GM21723 (cell line): Measurements from ENCODE around the gene MYH16.
"Not testable (repeated sequence)": the region's sequence is repeated elsewhere in the genome, so short reads cannot be mapped to it uniquely, and the experiment has no call there.

ENCODE experiments used
- ATAC-seq: cut with Tn5 transposase; IDR thresholded peaks from one replicate; pipeline ENCODE4 v1.9.1; 2021; ENCODE audit warnings: mild to moderate bottlenecking, moderate library complexity; ENCODE audit not compliant: unreplicated experiment

The MYH16 gene

DNA sequence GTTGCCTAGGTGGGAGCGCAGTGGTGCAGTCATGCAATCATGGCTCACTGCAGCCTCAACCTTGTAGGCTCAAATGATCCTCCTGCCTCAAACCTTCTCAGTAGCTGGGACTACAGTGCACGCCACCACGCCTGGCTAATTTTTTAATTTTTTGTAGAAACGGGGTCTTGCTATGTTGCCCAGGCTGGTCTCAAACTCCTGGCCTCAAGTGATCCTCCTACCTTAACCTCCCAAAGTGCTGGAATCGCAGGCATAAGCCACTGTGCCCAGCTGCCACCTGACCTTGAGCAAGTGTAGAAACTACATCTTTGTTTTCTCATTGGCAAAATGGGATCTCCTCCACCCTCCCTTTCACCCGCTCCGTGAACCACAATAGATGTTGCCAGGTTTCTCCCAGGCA lies 15.0 kb upstream of the MYH16 start:
- no peak for ATAC-seq

DNA sequence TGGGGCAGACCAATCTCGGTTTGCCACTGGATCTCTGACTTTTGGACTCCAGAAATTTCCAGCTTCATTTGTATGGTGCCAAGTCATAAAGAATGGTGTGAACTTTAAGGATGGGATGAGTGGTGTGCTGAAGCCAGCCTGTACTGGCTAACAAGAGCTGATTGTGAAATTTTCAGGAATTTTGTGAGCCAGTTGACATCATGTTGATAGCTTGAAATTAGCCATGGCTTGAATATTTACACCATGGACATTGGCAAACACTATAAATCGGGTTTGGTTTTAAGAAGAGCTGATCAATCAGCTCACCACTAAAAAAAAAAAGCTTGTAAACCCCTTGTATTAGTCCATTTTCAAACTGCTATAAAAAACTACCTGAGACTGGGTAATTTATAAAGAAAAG lies 14.1 kb upstream of the MYH16 start:
- no peak for ATAC-seq

DNA sequence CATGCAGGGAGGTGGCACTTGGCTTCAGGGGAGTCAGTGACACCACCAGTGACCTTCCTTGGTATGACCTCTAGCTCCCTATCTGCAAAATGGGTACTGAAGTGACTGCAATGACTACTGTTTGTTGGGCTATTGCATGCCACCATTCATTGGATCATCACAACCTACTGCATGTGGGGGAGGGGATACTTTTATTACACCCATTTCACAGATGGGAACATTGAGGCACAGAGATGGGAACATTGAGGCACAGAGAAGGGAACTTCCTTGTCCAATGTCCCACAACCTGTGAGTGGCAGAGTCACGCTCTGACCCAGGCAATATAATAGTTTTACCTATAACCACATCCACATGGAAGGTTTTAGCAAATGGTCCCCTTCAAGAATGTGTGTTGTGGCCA lies 12.2 kb upstream of the MYH16 start:
- no peak for ATAC-seq

DNA sequence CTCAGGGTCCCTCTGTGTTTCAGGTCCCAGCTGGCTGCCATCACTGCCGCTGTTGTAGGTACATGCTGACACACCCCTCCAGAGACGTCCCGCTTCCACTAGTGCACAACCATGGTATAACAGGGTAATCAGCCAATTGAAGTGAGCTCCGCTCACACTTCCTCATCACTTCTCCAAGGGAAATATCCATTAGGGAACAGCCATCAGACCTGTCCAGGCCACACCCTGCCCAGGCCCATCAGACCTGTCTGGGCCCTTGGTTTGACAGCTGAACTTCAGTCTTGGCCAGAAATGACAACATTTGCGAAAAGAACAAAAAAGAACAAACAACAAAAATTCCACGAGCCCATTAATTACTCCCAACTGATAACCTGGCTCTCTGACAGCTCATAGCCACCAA lies 11.0 kb upstream of the MYH16 start:
- no peak for ATAC-seq

DNA sequence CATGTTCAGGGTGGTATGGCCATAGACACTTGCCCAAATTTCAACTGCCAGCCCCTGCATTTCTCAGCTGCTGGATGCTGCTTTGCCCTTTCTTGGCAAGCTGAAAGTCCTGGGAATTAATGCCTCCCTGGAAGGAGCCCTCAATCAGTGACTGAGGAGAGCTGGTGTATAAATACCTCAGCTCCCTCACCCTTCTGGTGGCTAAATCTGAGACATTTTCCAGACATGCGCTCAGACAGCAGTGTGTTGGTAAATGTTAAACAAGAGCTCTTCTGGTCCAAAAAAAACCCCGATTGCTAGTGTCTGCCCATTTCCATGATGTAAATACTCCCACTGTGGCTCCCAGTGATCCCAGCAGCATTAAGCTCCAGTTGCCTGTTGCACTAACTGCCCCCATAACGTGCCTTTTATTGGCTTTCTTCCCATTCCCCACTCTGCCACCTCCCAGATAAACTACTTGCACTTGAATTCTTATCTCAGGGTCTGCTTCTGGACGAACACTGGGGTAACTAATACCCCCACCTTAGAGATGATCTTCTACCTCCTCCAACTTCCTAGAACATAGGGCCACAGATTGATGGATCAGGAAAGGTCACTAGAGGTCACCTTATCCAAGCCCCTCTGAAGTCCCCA lies 6.7 kb upstream of the MYH16 start:
- no peak for ATAC-seq

DNA sequence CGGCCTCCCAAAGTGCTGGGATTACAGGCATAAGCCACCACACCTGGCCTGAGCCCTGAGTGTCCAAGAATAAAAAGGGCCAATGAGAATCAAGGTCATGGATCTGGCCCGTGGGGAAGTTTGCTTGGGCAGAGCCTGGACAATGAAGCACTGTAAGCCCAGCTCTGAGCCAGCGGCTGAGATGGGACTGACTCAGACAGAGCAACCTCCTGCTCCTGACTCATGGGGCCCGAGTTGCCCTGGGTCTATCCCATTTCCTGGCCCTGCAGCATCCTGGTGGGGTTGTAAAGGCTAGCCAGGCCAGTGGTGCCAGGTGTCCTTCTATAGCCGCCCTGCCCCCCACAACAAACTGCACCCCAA lies 5.2 kb upstream of the MYH16 start:
- no peak for ATAC-seq

DNA sequence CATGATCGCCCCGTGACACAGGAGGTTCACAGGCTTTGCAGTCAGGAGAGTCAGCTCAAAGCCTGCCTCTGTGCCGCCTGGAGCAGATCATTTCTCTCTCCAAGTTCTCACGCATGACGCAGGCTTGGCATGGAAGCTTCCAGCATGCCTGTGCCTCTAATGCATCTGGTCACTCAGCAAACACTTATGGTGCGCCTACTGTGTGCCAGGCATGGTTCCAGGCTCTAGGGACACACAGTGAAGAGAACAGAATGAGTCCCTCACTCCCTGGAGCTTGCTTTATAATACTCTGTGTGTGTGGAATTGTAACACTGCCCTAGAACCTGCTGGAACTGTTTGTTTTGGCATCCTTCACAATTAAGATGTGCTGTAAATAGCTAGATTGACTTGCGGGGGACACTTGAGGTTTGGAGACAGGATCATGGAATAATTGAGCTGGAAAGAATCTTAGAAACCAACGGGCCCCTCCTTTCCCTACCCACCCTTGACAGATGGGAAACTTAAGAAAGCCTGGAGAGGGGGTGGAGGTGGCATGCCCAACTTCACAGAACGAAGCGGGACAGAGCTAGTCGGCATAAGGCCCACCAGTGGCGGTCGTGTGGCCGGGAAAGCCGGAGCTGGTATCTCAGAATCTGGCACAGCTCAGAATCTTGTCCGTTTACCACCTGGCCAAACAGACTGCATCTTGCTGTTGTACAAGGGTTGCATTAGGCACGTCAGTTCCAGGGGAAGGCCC lies 4.6 kb upstream of the MYH16 start:
- ATAC-seq: no peak

DNA sequence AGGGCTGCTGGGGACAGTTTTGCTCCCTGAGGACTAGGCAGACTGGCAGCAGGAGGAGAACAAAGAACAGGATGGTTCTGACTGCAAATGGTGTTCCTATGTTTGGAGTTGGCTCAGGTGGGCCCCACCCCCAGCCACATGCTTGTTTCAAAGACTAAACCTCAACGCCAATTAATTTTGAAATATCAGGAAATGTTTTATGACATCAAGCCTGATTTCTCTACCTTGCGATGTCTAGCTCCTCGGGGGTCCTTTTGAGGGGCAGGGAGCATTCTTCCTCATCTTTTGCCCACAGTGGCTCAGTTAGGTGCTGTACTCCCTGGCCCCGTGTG lies 4.1 kb upstream of the MYH16 start:
- ATAC-seq: no peak

DNA sequence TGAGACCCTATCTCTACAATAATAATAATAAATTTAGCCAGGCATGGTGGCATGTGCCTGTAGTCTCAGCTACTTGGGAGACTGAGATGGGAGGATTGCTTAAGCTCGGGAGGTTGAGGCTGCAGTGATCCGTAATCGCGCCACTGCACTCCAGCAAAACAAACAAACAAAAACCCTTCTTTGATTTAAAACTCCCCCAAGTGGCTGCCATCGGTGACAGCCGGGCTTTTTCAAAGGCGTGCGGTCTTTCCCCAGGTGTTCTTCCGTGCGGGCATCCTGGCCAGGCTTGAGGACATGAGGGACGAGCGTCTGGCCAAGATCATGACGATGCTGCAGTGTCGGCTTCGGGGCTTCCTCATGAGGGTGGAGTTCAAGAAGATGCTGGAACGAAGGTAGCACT lies 1.9 kb upstream of the MYH16 start:
- no peak for ATAC-seq

DNA sequence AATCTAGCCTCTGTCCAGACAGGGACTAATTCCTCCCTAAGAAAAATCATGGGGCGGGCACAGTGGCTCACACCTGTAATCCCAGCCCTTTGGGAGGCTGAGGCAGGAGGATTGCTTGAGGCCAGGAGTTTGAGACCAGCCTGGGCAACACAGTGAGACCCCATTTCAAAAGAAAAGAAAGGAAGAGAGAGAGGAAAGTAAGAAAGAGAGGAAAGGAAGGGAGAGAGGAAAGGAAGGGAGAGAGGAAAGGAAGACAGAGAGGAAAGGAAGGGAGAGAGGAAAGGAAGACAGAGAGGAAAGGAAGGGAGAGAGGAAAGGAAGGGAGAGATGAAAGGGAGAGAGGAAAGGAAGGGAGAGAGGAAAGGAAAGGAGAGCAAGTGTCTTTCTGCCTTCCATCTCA lies 922 bp downstream of the MYH16 start:
- ATAC-seq: not testable (repeated sequence)

DNA sequence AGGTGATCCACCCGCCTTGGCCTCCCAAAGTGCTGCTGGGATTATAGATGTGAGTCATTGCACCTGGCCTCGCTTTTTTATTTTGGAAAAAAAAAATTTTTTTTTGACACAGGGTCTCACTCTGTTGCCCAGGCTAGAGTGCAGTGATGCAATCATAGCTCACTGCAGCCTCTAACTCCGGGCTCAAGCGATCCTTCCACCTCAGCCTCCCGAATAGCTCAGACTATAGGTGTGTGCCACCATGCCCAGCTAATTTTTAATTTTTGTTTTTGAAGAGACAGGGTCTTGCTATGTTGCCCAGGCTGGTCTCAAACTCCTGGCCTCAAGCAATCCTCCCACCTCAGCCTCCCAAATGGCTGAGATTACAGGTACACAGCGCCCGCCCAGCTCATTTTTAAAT lies 2.3 kb downstream of the MYH16 start:
- not testable (repeated sequence) for ATAC-seq

DNA sequence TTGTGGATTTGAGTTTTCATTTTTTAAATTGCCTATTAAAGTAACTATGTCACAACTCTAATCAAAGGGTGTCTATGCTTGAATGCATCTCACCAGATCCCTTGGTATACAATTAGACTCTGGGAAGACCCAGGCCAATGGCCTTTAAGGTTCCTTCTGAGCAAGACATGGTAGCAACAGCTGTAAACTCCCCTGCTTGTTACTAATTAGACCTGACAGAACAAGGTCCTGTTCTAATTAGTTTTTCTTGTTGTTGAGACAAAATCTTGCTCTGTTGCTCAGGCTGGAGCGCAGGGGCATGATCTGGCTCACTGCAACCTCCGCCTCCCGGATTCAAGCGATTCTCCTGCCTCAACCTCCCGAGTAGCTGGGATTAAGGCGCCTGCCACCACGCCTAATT lies 2.9 kb downstream of the MYH16 start:
- no peak for ATAC-seq

DNA sequence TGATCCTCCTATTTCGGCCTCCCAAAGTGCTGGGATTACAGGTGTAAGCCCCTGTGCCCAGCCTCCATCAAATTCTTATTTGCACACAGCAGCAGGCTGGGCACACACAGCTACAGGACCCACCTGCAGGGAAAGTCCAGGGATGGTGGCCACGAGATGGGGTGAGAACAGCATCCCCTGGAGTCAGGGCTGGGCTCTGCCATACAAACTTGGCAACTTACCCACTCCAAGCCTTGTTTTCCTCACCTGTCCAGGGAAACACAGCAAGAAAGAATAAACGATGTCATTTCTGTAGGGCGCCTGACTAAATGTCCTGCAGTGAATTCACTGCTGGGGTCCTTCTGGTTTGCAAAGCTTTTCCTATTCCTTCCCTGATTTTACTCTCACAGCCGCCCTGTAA lies 5.5 kb downstream of the MYH16 start:
- no peak for ATAC-seq

DNA sequence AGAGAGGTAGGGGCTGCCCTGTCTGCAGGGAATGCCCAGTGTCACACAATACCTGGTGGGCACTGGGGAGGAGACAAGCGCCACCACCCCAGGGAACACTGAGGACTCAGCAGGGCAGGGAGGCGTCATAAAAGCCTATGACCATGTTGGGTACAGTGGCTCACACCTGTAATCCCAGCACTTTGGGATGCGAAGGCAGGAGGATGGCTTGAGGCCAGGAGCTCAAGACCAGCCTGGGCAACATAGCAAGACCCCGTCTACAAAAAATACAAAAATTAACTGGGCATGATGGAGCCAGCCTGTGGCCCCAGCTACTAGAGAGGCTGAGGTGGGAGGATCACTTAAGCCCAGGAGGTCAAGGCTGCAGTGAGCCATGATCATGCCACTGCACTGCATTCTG lies 11.5 kb downstream of the MYH16 start:
- ATAC-seq: not testable (repeated sequence)

DNA sequence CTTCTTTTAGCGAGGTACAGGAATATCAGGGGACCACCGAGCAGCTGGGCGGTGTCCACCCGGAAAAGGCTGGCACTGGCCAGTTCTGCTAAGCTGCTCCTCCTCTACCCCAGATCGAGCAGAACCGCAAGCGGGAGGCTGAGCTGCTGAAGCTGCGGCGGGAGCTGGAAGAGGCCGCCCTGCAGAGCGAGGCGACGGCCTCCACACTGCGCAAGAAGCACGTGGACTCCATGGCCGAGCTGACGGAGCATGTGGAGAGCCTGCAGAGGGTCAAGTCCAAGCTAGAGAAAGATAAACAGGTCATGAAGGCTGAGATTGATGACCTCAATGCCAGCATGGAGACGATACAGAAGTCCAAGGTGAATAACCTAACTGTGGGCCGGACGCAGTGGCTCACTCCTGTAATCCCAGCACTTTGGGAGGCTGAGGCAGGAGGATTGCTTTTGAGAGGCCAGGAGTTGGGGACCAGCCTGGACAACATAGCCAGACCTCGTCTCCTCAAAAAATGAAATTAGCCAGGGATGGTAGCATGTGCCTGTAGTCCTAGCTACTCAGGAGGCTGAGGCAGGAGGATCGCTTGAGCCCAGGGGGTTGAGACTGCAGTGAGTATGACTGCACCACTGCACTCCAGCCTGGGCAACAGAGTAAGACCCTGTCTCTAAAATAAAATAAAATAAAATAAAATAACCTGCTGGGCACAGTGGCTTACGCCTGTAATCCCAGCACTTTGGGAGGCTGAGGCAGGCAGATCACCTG lies 15.3 kb downstream of the MYH16 start:
- no peak for ATAC-seq

DNA sequence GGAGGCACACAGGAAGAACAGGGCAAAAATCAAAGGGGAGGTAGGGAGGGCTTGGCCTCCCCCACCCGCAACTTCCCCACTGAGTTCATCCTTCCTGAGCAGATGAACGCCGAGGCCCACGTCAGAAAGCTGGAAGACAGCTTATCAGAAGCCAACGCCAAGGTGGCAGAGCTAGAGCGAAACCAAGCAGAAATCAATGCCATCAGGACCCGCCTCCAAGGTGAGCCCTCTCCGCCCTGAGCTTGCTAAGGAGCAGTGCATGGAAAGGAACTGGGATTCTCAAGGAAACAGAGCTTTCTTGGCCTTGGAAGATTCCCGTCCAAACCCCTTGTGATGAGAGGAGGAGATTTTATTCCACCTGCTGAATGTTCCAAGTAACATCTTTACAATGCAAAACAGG lies 16.5 kb downstream of the MYH16 start:
- ATAC-seq: no peak

DNA sequence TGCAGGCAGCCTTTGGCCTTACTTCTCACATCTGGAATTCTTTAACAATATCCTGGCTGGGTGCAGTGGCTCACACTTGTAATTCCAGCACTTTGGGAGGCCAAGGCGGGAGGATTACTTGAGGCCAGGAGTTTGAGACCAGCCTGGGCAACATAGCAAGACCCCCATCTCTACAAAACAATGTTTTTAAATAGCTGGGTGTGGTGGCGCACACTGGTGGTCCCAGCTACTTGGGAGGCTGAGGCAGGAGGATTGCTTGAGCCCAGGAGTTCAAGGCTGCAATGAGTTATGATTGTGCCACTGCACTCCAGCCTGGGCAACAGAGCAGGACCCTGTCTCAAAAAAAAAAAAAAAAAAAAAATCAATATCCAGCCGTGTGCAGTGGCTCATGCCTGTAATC lies 17.5 kb downstream of the MYH16 start:
- not testable (repeated sequence) for ATAC-seq

DNA sequence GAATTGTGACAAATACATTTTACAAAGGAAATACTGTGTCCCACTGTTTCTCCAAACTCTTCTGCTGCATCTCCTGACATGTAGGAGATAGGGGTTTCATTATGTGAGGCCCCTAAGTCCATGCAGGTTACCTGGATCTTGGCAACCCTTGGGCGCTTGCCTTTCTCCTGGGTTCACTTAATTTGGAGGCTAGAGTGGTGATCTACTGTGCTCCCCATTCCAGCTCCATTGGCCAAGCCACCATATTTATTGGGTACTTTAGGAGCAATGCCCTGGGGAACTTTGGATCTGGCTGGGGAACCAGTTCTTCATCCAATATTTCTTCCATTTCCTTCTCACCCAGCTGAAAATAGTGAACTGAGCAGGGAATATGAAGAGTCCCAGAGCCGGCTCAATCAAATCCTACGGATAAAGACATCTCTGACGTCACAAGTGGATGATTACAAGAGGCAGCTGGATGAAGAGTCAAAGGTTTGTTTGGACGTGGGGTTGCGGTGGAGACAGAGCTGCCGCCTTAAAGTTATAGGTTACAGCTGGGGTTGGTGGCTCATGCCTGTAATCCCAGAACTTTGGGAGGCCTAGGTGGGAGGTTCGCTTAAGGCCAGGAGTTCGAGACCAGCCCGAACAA lies 18.5 kb downstream of the MYH16 start:
- ATAC-seq: no peak

DNA sequence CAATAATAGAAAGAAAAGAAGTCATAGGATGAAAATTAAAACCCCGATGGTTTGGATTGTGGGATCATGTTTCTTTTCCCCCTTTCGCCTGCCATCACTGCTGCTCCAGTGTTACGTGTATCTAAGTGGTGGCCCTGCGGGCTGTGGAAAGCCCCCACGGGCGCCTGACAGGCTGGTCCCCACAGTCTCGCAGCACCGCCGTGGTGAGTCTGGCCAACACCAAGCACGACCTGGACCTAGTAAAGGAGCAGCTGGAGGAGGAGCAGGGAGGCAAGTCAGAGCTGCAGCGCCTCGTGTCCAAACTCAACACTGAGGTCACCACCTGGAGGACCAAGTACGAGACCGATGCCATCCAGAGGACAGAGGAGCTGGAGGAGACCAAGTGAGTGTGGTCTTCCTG lies 19.5 kb downstream of the MYH16 start:
- no peak for ATAC-seq

DNA sequence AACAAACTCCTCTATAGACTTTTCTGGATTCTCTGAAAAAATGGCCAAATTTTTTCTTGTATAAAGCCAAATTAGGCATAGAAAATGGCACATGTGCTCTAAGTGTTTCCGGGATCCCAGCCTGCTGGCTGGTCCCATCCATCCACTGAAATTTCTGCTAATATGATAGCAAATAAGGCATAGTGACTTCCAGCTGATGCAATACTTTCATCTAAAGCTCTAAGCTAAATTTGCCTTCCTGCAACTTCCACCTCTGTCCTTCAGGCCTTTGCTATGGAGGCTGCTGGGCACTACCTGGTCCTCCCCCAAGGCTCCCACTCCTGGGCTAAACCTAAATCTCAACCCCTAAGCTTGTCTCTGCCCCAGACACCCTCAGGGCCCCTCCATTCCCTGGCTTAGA lies 20.5 kb downstream of the MYH16 start:
- ATAC-seq: no peak

DNA sequence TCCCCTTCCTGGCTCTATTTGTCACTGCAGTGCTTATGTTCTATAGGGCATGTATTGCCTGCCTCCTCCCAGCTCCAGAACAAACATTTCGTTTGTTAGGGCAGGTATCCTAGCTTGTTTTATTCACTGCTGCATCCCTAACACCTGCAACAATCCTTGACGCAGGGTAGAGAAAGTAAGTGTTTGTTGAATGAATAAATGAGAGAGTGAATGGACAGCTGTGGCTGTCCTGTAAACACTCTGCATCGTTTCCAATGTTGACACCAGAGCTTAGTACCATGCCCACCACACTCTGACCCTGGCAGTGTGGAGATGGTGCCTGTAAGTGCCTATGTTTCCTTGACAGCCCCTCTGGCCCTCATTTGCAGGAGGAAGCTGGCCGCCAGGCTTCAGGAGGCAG lies 21.0 kb downstream of the MYH16 start:
- no peak for ATAC-seq

DNA sequence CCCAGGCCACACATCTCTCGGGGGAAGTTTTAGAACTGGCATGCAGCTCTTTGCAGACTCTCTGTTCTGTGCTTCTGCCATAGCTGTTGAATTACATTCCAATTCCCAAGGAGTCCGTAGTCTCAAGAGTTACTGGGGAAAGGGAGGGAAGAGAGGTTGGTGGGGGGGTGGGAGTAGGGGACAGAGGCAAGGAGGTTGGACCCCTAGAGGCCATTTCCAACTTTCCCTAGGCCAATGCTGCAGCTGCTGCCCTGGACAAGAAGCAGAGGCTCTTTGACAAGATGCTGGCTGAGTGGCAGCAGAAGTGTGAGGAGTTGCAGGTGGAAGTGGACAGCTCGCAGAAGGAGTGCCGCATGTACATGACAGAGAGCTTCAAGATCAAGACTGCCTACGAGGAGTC lies 23.8 kb downstream of the MYH16 start:
- ATAC-seq: no peak
